ENCODE results near the gene SPECC1.

GRCh38 chr17:20203761-20204263 lies 194.7 kb downstream of the SPECC1 start:
- no peak for TF ChIP-seq MEF2B (IDR thresholded peaks at IDR 0.05; ENCODE audit: partially characterized antibody, poor library complexity, severe bottlenecking)
- TF ChIP-seq CHD1 (IDR thresholded peaks at IDR 0.05; ENCODE audit: low read depth, low read length): no peak
- TF ChIP-seq POLR2A (IDR thresholded peaks at IDR 0.05; ENCODE audit: low read depth, low read length): no peak
- no peak for TF ChIP-seq KDM1A (IDR thresholded peaks at IDR 0.05; ENCODE audit: borderline replicate concordance)
- TF ChIP-seq CREM (IDR thresholded peaks at IDR 0.05; ENCODE audit: low read depth): no peak
- TF ChIP-seq ZBTB33 (IDR thresholded peaks at IDR 0.05): no peak
- TF ChIP-seq NFYB (IDR thresholded peaks at IDR 0.05; ENCODE audit: insufficient read depth, low read depth, low read length): no peak
- TF ChIP-seq CTCF (IDR thresholded peaks at IDR 0.05 in 2 of 3, conservative IDR thresholded peaks at IDR 0.05 in 1 of 3; ENCODE audit: control insufficient read depth in 2 of 3, extremely low read depth in 1 of 3, insufficient read depth in 1 of 3, low read depth in 3 of 3, low read length in 3 of 3): no peak
- no peak for TF ChIP-seq TAF1 (IDR thresholded peaks at IDR 0.05; ENCODE audit: borderline replicate concordance, low read depth, low read length)
- no peak for TF ChIP-seq REST (IDR thresholded peaks at IDR 0.05; ENCODE audit: low read depth, low read length)
- TF ChIP-seq POLR2AphosphoS5 (IDR thresholded peaks at IDR 0.05; ENCODE audit: low read length): no peak
- TF ChIP-seq RAD21 (IDR thresholded peaks at IDR 0.05; ENCODE audit: insufficient read depth, low read depth, low read length): no peak
- TF ChIP-seq ZNF687 (IDR thresholded peaks at IDR 0.05): no peak
- no peak for TF ChIP-seq POLR2AphosphoS2 (IDR thresholded peaks at IDR 0.05; ENCODE audit: low read depth, low read length)
